K562 (cell line): ENCODE data around the gene CCDC178. TPM values are rescaled to one million over a fixed set of nuclear protein-coding genes. Genes with fewer than 3 reads are reported as not detected.

ENCODE experiments used
- ATAC-seq: fragments of 200-7000 bp; cut with Tn5 transposase; 3 replicates; pipeline ENCODE4 v1.9.1; 2020; ENCODE audit warnings: moderate library complexity
- BruUV-seq: library from RNA; stranded (reverse); fragments of 400-500 nt; replicated peaks from 2 replicates; lab custom pipeline; 2021; lab: Mats Ljungman, UMichigan
- CTCF ChIA-PET: fragments of 300-600 bp; formaldehyde crosslinking; extraction: SDS; loops from one replicate; lab custom pipeline; 2021; ENCODE audit warnings: low intra/inter-chr PET ratio; lab: Yijun Ruan, JAX
- POLR2A ChIA-PET: fragments of 300-600, 350-650 bp; sonication (Branson Sonifier 250); formaldehyde crosslinking; extraction: SDS; loops from one replicate; lab custom pipeline; 2021; ENCODE audit warnings: antibody characterized with exemption, inconsistent platforms; lab: Yijun Ruan, JAX
- DNase-seq, 4 experiments: peaks; one replicate each; pipeline versions ENCODE4 v3.0.0 to v3.0.0-alpha.2; 2011 to 2018; ENCODE audit warnings: low spot score in 3 of 4, mixed read lengths in 3 of 4; ENCODE audit errors: extremely low read depth in 1 of 4
- FAIRE-seq: peaks from 2 replicates; lab custom pipeline; 2011; peaks lifted over from hg19 to GRCh38; lab: Jason Lieb, UNC
- H2AFZ ChIP-seq: 2 replicates; pipeline ENCODE4 v1.6.0; 2011; ENCODE audit warnings: low read depth, low read length, control low read depth, inconsistent platforms
- H3K27ac ChIP-seq: fragments of 200-600 bp; 3 replicates; pipeline ENCODE4 v1.8.0; 2011; ENCODE audit warnings: low read depth, mild to moderate bottlenecking, control low read depth, inconsistent platforms, low read length, moderate library complexity, mixed read lengths; ENCODE audit errors: extremely low read depth
- H3K27me3 ChIP-seq, 2 experiments: fragments of 300-600 bp in 1 of 2; 2 replicates in 1 of 2; 3 replicates in 1 of 2; pipeline versions ENCODE4 v1.6.0 to v1.8.0; 2011; ENCODE audit warnings: inconsistent platforms in 2 of 2, low read length in 2 of 2, mild to moderate bottlenecking in 1 of 2, mixed read lengths in 1 of 2, moderate library complexity in 1 of 2; ENCODE audit not compliant: control insufficient read depth in 2 of 2, insufficient read depth in 2 of 2
- H3K36me3 ChIP-seq: fragments of 300-600 bp; 3 replicates; pipeline ENCODE4 v1.8.0; 2011; ENCODE audit warnings: mild to moderate bottlenecking, low read length, inconsistent platforms; ENCODE audit not compliant: control insufficient read depth, insufficient read depth
- H3K4me1 ChIP-seq, 2 experiments: fragments of 200-600 bp in 1 of 2; replicated peaks in 1 of 2; 2 replicates in 1 of 2; 3 replicates in 1 of 2; pipeline versions ENCODE4 v1.5.1 to v1.8.0; 2011; ENCODE audit warnings: inconsistent platforms in 2 of 2, low read length in 2 of 2, mild to moderate bottlenecking in 1 of 2, mixed read lengths in 1 of 2, moderate library complexity in 1 of 2; ENCODE audit not compliant: control insufficient read depth in 2 of 2, insufficient read depth in 2 of 2
- H3K4me2 ChIP-seq: 2 replicates; pipeline ENCODE4 v1.6.1; 2011; ENCODE audit warnings: low read length, control low read depth, inconsistent platforms, mixed read lengths; ENCODE audit not compliant: insufficient read depth
- H3K4me3 ChIP-seq: fragments of 200-600 bp; sonication (generic), shearing (Covaris generic); 2 replicates; pipeline ENCODE4 v1.5.1; 2016; ENCODE audit warnings: control low read depth, inconsistent platforms
- H3K79me2 ChIP-seq: fragments of 200-600 bp; 3 replicates; pipeline ENCODE4 v1.8.0; 2011; ENCODE audit warnings: low read length, inconsistent platforms; ENCODE audit not compliant: control insufficient read depth, insufficient read depth
- H3K9ac ChIP-seq, 2 experiments: 2 replicates each; pipeline versions ENCODE4 v1.6.0 to v1.6.1; 2011; ENCODE audit warnings: low read depth in 2 of 2, low read length in 2 of 2, control low read depth in 1 of 2, inconsistent platforms in 1 of 2, mild to moderate bottlenecking in 1 of 2, mixed read lengths in 1 of 2; ENCODE audit not compliant: insufficient read depth in 1 of 2
- H3K9me1 ChIP-seq: one replicate; pipeline ENCODE4 v1.6.0; 2011; ENCODE audit warnings: inconsistent platforms, mild to moderate bottlenecking, low read length, moderate library complexity; ENCODE audit not compliant: control insufficient read depth, insufficient read depth
- H3K9me3 ChIP-seq: replicated peaks from 2 replicates; pipeline ENCODE4 v1.5.1; 2011; ENCODE audit warnings: low read depth, low read length, inconsistent platforms; ENCODE audit not compliant: control insufficient read depth, insufficient read depth
- H4K20me1 ChIP-seq: replicated peaks from 2 replicates; pipeline ENCODE4 v1.6.1; 2011; ENCODE audit warnings: low read length, inconsistent platforms, mixed read lengths; ENCODE audit not compliant: control insufficient read depth, insufficient read depth
- FOXO4 ChIP-seq: fragments of 450-650 bp; formaldehyde crosslinking; IDR thresholded peaks from 2 replicates; pipeline ENCODE4 v1.4.0; 2020; ENCODE audit warnings: mild to moderate bottlenecking, moderate library complexity
- NELFE ChIP-seq: IDR thresholded peaks from 2 replicates; pipeline ENCODE4 v1.6.1; 2011; ENCODE audit warnings: mild to moderate bottlenecking; ENCODE audit not compliant: insufficient read depth, insufficient read length
- PTBP1 ChIP-seq: fragments of 200-400 bp; formaldehyde crosslinking; IDR thresholded peaks from 2 replicates; pipeline ENCODE4 v1.6.1; 2017; ENCODE audit warnings: low read depth, low read length
- RBM34 ChIP-seq: fragments of 200-400 bp; formaldehyde crosslinking; IDR thresholded peaks from 2 replicates; pipeline ENCODE4 v1.6.1; 2018; ENCODE audit warnings: low read length, borderline replicate concordance; ENCODE audit not compliant: insufficient read depth
- SIRT6 ChIP-seq: IDR thresholded peaks from one replicate; pipeline ENCODE4 v1.6.1; 2012; ENCODE audit warnings: low read depth, mild to moderate bottlenecking, control low read depth, inconsistent platforms, low read length, moderate library complexity
- U2AF2 ChIP-seq: fragments of 200-400 bp; formaldehyde crosslinking; optimal IDR thresholded peaks from 2 replicates; pipeline ENCODE3; 2017; ENCODE audit warnings: low read depth, mild to moderate bottlenecking, low read length
- ZNF143 ChIP-seq: sonication (generic); formaldehyde crosslinking; IDR thresholded peaks from 2 replicates; pipeline ENCODE4 v1.9.0; 2022; ENCODE audit warnings: mild to moderate bottlenecking, missing genetic modification reagents
- WGBS: fragments of 100-300 bp; shearing (Covaris generic); methylation state at CpG from one replicate; pipeline ENCODE4 v1.1.6; 2016; ENCODE audit warnings: low coverage, mixed read lengths; ENCODE audit not compliant: insufficient coverage; ENCODE audit errors: missing lambda C conversion rate; 5-methylcytosine and 5-hydroxymethylcytosine counted together
- in situ Hi-C: fragments of 300-500 bp; cut with MboI; formaldehyde crosslinking; loops from 4 replicates; pipeline ENCODE4 v1.15.0; 2018; ENCODE audit warnings: inconsistent platforms, mixed read lengths
- intact Hi-C: fragments of 100-400 bp; cut with micrococcal nuclease; formaldehyde crosslinking; loops from 2 replicates; pipeline ENCODE4 v1.14.2; 2022
- polyA plus RNA-seq, 8 experiments: library from polyadenylated mRNA; depleted of rRNA in 4 of 8; stranded (reverse) in 5 of 8; unstranded in 3 of 8; fragments of >200 nt; fragmentation: Nextera tagmentation in 2 of 8; fragmentation: Illumina TruSeq in 1 of 8; extraction: Ambion mirVana in 2 of 8; extraction: Trizol in 1 of 8; gene quantifications; 2 replicates each; pipeline versions ENCODE4 v1.2.1 to v1.2.3, GENCODE V29; 2011 to 2014; ENCODE audit warnings: inconsistent platforms in 1 of 8, missing spikeins in 1 of 8
- total RNA-seq, 7 experiments: library from RNA; depleted of rRNA in 6 of 7; stranded (reverse); fragments of >200 nt in 6 of 7; fragmentation: Illumina TruSeq in 2 of 7; extraction: Trizol in 2 of 7; gene quantifications; 2 replicates each; pipeline versions ENCODE4 v1.2.1 to v1.2.3, GENCODE V29; 2011 to 2021; ENCODE audit warnings: low replicate concordance in 1 of 7

CCDC178 gene
- total and polyA plus RNA-seq, 9 of the 15 experiments (the other 6 are each of a cell fraction or from before 2014, with no cell fraction given), result 0.12 to 0.47 (median 0.15) TPM; not detected in 6

GRCh38 chr18:32907648-32908423 lies 532.7 kb downstream of the CCDC178 start (continued):
- TF ChIP-seq FOXO4 (no peak), NELFE (no peak), PTBP1 (no peak)
- TF ChIP-seq, all 486 proteins: peak for 0

- CTCF ChIA-PET, result no interaction called here
- BruUV-seq, result no TSS peak
- H3K9me3 ChIP-seq, result no peaks in the 10 kb centered on the region; the same call in 1 of the 2 replicates
- no peaks in the 10 kb centered on the region for H3K27me3 ChIP-seq
- H3K9me1 ChIP-seq, result no peaks in the 10 kb centered on the region
- TF ChIP-seq SIRT6 (no peak), U2AF2 (no peak), ZNF143 (no peak), RBM34 (no peak)
- TF ChIP-seq, all 486 proteins: peak for 0
- Histone ChIP-seq H2AFZ (no peak overlapping the region), H3K27ac (no peak overlapping the region), H3K36me3 (no peaks in the 10 kb centered on the region), H3K79me2 (no peaks in the 10 kb centered on the region), H4K20me1 (no peaks in the 10 kb centered on the region), H3K9ac (no peak overlapping the region), H3K4me1 (no peaks in the 10 kb centered on the region), H3K4me3 (no peak overlapping the region), H3K4me2 (no peak overlapping the region)
- FAIRE-seq (no peak), DNase-seq (no peak), ATAC-seq (no peak)
- intact Hi-C loops, result no loop called here
- 0% methylated on average over 3 of the region's 3 CpGs for WGBS
- POLR2A ChIA-PET, result no interaction called here
- in situ Hi-C loops, result no loop called here
Observed at GRCh38 chr18:32907311-32907585, 533.3 kb downstream of the CCDC178 start.
